Breast epithelium (tissue), 3 donors: ENCODE data around the gene WFDC5.
"Not testable (repeated sequence)": the region's sequence is repeated elsewhere in the genome, so short reads cannot be mapped to it uniquely, and the experiment has no call there.

Source experiments
- POLR2A ChIP-seq: fragments of 450-650 bp; IDR thresholded peaks from one replicate; pipeline ENCODE4 v1.6.1; 2016; ENCODE audit warnings: antibody characterized with exemption, mild to moderate bottlenecking, moderate library complexity
- POLR2AphosphoS5 ChIP-seq, 3 donors: sonication (generic); formaldehyde crosslinking; IDR thresholded peaks; one replicate each; pipeline ENCODE4 v1.6.1; 2017; ENCODE audit warnings: antibody characterized with exemption in 3 of 3

- TF ChIP-seq POLR2A; POLR2AphosphoS5 (IDR thresholded peaks at IDR 0.05): not testable (repeated sequence)
Measured at GRCh38 chr20:45063107-45063506, 51.9 kb downstream of the WFDC5 start.
